ENCODE measurements around the gene PCNX3.

GRCh38 chr11:65685981-65686380 is 70.4 kb downstream of the PCNX3 start:
- no peak for TF ChIP-seq POLR2A (IDR thresholded peaks at IDR 0.05; ENCODE audit: low read length)
- TF ChIP-seq GATA1 (IDR thresholded peaks at IDR 0.05; ENCODE audit: low read depth, low read length): no peak
